Measurements from ENCODE around the gene ERCC6L.
"Not testable (repeated sequence)": the region's sequence is repeated elsewhere in the genome, so short reads cannot be mapped to it uniquely, and the experiment has no call there.

ERCC6L gene

DNA sequence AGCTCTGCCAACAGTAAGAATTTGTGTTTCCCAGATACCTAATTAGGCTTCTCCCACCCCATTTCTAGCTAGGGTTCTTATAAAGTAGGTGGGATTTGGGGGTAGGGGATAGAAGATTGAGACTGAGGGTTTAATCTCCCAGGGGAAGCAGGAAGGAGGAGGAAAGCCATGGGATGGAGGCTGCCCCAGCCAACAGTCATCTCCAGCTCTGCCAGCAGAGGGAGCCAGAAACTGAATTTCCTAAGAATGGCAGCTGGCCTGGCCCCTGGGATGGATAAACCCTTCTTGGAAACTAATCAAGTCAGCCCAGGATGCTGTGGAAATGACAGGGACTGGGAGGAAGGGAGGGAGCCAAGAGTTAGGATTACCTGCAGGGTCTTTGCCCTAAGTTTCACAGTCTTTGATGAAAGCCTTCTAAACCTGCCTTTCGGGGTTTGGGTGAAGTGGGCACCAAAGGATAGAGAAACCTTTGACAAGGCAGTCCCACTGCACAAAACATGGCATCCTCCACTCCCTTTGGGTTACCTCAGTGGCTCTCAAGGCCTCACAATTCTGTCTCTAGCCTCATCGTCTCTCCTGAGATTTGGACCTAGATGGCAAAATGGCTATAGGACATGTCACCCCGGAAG lies 6.7 kb upstream of the ERCC6L start:
- DNase-seq (ENCODE audit: low read depth): no peak

DNA sequence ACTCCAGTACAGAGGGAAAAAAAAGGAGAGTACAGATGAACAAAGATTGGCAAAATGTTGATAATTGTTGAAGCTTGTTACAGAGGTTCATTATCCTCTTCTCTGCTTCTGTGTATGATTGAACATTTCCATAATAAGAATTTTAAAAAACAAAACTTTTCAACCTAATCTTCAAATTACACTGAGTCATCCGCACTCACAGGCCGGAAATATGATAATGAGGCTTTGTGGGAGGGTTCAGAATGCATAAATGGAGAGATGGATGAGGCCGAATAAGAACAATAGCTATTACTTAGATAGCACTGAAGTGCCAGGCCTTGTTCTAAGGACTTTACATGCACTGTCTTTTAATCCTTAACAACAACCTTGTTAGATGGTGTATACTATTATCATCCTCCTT lies 4.6 kb upstream of the ERCC6L start:
- no peak for DNase-seq (ENCODE audit: low read depth)

DNA sequence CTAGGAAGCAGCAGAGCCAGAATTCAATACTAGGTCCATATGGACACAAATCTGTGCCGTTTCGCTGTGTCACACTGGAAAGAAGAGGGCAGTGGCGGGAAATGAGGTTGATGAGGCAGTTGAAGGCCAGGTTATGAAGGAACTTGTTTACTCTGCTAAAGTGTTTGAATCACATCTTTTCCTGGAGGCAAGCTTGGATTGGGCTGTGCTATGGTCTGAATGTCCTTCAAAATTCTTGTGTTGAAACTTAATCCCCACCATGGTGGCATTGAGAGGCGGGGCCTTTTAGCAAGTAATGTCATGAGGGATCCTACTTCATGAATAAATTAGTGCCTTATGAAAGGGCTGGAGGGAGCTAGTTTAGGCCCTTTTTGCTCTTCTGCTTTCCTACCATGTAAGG lies 2.1 kb upstream of the ERCC6L start:
- no peak for DNase-seq (ENCODE audit: low read depth)

DNA sequence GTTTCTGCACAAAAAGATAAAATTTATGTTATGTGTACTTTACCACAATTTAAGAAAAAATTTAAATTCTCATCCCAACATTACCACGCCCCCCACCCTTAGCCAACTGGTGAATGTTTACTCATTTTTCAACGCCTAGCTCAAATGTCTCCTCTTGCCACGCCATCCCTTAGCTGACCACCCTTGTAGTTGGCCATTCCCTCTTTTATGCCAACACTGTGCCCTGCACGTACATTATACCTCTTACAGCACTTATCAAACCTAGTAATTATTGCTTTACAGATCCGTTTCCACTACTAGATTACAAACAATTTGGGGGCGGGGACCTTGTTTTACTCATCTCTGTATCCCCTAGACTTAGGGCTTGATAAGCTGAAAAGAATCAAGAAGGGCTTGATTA lies 644 bp downstream of the ERCC6L start:
- no peak for DNase-seq (ENCODE audit: low read depth)

DNA sequence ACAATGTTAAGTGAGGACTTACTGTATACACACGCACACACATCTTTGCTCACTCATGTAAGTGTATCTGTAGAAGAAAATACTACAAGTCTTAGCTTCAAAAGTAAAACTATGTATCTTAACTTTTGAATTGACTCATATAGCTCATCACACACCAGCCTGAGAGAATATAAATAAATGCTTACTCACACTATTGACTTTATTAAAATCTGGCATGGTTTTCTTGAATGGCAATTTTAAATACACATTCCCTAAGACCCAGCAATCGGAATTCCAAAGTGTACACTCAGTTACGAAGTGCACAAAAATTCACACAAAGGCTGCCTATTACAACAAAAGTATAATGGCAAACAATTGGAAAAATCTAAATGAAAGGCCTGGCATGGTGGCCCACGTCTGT lies 2.0 kb downstream of the ERCC6L start:
- DNase-seq (ENCODE audit: low read depth): no peak

DNA sequence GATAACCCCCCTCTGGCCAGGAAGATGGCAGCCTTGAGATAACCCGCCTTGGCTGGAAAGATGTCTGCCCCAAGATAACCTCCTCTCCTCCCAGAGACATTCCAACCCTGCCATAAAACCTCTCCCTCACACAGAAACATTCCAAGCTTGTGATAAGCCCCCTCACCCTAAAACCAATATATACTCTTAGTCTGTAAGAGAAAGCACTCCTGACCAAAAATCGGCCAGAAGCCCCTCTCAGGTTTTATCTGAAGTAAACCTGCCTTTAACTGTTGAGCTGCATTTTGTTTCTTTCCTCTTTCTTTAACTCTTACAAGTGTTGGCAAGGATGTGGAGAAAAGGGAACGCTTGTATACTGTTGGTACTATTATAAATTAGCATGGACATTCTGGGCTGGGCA lies 8.5 kb downstream of the ERCC6L start:
- DNase-seq (ENCODE audit: low read depth): no peak

DNA sequence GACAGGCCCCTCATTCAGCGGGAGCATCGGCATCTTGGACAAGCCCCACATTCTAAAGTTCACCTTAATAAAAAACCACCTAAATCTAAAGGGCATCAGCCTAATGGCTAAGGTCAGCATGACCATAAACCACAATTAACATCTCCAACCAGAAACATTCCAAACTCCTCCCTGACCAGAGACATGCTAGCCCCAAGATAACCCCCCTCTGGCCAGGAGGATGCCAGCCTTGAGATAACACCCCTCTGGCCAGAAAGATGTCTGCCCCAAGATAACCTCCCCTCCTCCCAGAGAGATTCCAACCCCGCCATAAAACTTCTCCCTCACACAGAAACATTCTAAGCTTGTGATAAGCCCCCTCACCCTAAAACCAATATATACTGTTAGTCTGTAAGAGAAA lies 18.5 kb downstream of the ERCC6L start:
- DNase-seq (ENCODE audit: low read depth): not testable (repeated sequence)

DNA sequence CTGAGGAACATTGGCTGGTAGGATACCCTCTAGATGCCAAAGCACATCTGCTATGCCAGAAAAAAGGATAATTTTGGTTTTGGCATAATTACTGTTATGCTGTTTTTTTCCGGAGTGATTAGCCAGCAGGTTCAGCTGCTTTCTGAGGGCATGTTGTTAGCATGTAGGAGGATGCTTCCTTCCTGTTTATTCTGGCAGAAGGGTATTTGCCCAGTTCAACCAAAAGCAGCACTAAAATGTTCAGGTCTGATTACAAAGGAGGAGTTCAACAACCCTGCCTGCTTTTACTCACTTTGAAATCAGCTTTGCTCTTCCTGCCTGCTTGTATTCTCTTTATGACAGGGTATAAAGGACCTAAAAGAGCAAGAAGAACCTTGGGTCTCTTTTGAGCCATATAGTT lies 21.9 kb downstream of the ERCC6L start:
- DNase-seq (ENCODE audit: low read depth): no peak

DNA sequence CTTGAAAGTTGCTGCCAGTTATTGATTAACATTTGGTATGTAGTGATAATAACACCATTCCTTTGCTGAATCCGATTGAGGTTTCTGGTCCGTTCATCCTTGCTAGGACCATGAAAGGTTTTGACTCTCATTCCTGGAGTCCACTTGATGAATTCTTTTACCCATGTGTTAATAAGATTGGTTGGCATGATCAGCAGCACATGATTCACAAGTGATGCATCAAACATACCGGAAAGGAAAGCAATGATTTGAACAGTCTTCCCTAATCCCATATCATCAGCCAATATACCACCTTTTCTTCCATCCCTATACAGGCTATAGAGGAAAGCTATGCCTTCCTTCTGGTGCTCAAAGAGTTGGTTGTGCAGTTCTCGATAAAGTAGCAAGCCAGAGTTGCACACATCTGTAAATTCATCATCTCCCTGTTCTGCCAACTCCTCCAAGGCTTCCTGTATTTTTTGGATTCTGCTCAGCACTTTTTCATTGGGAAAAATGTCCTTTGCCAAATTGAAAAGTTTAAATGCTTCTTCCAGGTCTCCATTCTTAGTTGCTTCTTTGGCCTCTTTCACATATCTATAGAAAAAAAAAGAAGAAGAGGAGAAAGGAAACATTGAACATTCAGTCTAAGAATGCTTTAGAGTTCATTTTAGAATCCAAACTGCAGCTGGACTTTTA lies 30.6 kb downstream of the ERCC6L start:
- no peak for DNase-seq (ENCODE audit: low read depth)

DNA sequence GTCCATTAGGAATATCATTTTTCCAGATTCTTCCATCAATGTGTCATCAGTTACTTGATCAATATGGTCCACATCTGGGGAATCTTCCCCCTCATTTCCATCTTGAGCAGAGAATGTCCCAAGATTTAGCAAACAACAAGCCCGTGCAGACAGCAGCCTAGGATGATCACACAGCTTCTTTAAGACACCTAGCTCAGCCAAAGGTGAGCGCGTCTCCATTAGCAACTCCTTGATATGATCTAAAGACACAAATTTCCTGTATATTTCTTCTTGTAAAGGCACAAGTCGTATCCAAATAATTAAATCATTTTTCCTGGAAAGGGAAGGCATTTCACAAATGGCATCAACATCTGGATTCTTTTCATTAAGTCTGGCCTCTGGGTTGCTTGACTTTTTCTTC lies 31.5 kb downstream of the ERCC6L start:
- no peak for DNase-seq (ENCODE audit: low read depth)

DNA sequence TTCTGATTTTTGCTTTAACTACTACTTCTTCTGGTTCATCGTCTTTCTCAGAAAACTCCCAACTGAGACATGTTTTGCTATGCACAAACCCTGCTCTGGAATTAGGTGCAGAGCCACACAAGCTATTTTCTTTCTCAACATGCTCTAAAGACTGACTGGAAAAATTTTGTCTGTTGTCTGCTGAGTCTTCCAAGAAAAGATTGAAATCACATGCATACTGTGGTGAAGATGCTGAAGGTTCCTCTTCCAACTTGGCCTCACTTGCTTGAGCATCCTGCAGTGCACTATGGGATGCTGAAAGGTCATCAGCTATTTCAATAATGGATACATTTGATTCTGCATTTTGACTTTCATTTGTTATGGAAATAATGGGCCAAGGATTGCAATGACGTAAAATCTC lies 33.1 kb downstream of the ERCC6L start:
- DNase-seq (ENCODE audit: low read depth): no peak

DNA sequence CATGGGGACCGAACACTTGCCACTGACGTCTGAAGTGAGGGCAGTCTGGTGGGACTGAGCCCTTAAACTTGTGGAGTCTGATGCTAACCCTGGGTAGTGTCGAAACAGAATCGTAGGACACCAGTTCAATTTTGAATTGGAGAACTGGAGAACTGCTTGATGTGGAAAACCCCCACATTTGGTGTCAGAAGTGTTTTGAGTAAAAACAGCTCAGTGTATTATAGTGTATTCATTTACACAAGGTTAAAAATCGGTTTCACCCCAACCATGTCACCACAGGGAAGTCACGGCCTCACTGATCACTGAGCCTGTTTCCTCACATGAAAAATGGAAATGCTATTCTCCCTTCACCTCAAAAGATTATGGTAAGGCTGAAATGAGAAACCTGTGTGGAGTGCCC lies 35.4 kb downstream of the ERCC6L start:
- DNase-seq (ENCODE audit: low read depth): no peak

DNA sequence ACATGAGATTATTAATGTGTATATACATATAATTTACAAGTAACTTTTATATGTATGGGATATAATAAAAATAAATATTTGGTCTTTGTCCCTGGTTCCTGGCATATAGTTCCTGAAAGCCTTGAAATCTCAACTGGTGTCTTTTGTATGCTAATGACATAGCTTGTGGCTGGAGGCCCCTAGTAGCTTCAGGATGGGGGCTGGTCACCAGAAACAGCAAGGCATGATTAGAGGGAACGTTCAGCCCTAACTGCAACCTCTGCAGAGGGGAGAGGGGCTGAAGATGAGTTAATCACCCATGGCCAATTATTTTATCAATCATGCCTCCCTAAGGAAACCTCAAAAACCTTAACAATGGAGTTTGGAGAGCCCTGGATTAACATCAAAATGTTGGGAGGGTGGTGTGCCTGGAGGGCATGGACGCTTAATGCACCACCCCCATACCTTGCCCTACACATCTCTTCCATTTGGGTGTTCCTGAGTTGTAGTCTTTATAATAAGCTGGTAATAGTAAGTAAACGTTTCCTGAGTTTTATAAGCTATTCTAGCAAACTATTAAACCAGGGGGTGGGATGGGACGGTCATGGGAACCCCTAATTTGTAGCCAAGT lies 35.9 kb downstream of the ERCC6L start:
- no peak for DNase-seq (ENCODE audit: low read depth)

DNA sequence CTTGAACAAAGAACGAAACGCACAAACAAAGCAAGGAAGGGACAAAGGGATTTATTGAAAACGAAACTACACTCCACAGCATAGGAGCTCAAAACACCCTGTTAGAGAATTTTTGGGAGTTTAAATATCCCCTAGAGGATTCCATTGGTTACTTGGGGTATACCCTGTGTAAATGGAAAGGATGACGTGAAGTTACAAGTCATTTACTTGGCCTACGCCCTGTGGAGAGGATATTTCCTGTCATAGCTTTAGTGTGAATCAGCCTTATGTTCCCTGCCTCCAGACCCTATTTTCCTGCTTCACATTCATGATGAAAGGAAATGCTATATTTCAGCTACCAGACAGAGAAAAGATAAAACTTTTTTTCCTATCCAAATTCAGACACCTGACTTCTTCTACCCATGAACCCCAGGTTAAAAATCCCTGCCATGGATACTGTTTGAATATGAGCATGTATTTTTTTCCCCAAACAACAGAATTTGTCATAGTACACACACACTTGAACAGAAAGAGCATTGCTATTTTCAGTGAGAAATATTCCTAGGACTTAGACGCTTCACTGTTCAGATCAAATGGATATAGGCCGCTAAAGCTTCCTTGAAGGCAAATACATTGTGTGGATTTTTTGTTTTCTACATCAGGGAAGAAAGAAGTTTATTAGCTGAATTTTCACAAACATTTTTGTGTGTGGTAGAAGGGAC lies 36.8 kb downstream of the ERCC6L start:
- DNase-seq (ENCODE audit: low read depth): no peak

DNA sequence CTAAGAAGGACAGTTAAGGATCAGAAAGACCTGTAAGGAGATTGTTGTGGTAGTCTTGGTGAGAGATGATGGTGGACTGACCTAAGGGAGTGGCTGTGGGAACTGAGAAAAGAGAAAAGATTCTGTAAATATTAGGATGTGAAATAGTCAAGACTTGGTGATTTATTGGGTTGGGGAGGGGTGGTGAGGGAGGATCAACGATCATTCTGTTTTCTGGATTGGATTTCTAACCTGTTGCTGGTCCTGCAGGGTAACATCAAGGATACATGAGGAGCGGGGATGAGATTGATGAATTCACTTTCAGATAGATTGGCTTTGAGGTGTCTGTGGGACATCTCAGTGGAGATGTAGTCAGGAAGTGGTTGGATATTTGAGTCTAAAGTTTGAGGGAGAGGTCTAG lies 55.9 kb downstream of the ERCC6L start:
- DNase-seq (ENCODE audit: low read depth): no peak

DNA sequence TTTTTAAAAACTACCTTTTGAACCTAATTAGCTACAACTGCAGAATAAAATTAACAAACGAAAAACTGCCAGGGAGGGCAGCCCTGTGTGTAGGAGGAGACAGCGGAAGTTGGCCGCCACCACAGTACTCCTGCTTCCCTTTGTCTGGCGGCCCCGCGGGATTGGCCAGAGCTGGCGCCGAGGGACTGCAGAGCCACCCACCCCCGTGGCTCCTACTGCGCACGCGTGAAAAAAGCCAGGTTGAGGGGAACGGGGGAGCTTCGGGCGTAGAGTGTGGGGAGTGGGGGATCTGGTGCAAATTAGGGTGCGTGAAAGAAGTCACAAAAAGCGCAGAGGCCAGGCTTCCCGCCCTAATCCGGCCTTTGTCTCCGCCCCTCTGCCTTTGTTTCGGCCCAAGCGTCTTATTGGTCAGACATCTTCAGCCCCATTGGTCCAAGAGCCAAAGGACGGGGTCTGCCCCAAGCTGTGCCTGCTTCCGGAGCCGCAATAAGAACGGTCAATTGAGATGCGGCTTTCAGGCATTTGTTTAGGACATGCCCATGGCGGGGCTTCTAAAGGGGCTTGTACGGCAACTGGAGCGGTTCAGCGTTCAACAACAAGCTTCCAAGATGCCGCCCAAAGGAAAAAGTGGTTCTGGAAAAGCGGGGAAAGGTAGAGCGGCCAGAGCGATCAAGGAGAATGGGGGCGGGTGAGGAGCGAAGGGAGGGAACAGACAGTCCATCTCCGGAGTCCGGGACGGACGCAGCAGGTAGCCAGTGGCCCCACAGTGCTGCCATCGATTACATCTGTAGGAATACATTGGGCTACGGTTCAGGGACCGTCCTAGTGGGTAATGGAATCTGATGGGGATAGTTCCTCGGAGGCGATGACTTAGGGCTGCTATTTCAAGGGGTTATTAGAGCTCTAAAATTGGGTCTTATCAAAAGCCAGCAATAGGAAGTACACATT lies 57.4 kb downstream of the ERCC6L start, which contains the start of gene PIN4:
Gene PIN4 (plus strand): TSS at position 580 of the 948 bp plus-strand sequence. CDS start 29 bp downstream, at position 609.
- peak; percentile 74 for DNase-seq (ENCODE audit: low read depth)

DNA sequence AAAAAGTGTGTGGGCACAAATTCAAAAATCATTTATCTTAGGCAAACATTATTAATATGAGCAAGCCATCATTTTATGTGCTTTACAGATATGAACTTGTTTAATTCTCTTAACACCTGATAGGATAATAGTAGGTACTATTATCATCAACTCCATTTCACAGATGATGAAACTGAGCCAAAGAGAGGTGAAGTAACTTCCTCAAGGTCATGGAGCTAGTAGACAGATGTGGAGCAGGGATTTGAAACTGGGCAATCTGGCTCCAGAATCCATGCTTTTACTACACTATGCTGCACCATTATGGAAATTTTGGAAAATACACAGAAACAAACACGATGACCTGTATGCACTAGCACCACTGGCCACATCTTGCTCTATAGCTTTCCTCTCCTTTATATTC lies 58.3 kb downstream of the ERCC6L start:
- no peak for DNase-seq (ENCODE audit: low read depth)

DNA sequence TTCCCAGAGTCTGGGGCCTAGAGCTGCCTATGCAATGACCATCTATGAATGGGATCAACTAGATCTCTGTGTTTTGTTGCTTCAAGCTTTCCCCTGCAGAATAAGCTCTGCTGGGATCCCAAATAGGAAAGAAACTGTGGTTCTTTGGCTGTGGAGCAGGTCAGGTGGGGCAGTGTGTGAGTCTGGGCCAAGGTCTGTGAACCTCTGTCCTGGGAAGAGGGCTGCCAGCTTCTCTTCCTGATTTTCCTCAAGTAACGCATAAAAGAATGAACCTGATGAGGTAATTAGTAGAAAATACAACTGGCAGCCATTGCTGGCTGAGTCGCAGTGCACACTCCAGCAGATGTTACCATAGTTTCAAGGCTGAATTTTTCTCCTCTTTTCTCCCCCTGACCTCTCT lies 61.8 kb downstream of the ERCC6L start:
- DNase-seq (ENCODE audit: low read depth): no peak

DNA sequence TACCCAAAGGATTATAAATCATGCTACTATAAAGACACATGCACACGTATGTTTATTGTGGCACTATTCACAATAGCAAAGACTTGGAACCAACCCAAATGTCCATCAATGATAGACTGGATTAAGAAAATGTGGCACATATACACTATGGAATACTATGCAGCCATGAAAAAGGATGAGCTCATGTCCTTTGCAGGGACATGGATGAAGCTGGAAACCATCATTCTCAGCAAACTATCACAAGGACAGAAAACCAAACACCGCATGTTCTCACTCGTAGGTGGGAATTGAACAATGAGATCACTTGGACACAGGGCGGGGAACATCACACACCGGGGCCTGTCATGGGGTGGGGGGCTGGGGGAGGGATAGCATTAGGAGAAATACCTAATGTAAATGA lies 62.5 kb downstream of the ERCC6L start:
- DNase-seq (ENCODE audit: low read depth): not testable (repeated sequence)

DNA sequence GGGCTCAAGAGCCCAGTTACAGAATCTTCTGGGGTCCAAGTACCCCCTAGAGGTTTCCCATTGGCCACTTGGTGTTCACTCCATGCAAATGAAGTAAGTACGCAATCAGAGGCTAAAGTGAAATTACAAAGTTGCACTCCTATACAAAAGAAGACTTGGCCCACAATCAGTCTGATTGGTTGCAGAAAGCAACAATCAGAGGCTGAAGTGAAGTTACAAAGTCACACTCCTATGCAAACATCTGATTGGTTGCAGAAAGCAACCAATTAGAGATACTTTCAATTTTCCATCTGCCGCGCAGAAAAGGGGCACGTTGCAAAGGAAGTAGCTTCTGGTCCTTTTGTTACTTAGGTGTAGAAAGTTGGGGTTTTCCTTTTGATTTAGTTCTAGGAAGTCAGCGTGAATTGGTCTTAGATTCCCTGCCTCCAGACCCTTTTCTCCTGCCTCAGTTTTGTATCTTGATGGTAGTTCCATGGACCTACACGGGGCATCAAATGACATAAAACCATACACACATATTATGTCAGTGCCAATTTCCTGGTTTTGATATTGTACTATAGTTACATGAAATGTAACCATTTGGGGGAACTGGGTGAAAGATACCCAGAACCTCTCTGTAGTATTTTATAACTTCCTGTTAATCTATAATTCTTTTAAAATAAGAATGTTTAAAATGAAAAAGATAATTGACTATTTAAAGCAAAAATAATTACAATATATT lies 69.7 kb downstream of the ERCC6L start:
- peak; percentile 4 for DNase-seq (ENCODE audit: low read depth)

DNA sequence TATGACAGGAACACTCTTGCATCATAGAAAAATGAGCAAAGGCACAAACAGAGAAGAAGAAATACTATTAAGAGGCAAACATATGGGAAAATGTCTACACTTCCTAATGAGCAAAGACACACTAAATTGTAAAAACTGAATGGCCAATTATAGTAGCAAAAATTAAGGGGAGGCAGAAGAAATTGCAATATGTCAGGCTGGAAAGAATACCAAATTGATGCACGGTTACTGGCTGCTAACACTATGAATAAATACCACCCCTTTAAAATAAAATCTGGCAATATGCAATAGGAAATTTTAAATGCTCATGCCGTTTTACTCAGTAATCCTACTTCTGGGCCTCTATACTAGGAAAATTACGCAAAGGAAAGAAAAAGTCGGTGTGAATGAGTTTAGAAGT lies 73.3 kb downstream of the ERCC6L start:
- no peak for DNase-seq (ENCODE audit: low read depth)
